COR-L47 (cell line): Measurements from ENCODE around the gene PELO.
A peak's percentile ranks its signal among the peaks of the same experiment; 100 is the strongest.

Experiments
- DNase-seq: peaks from one replicate; lab custom pipeline; 2025; lab: John Stamatoyannopoulos, UW

PELO gene

GRCh38 chr5:52772668-52773067 lies 15.0 kb upstream of the PELO start:
- no peak for DNase-seq

- DNase-seq: no peak
These were observed 14.4 kb upstream of the PELO start for GRCh38 chr5:52773342-52773741.

- DNase-seq: no peak
These were observed 13.7 kb upstream of the PELO start for GRCh38 chr5:52774005-52774410.

- no peak for DNase-seq
These were observed 11.6 kb upstream of the PELO start for GRCh38 chr5:52776116-52776515.

GRCh38 chr5:52777186-52777585 lies 10.5 kb upstream of the PELO start:
- no peak for DNase-seq

- no peak for DNase-seq
These were observed 8.9 kb upstream of the PELO start for GRCh38 chr5:52778781-52779180.

- DNase-seq: no peak
These were observed 8.5 kb upstream of the PELO start for GRCh38 chr5:52779213-52779612.

GRCh38 chr5:52783226-52783959 lies 4.3 kb upstream of the PELO start:
- DNase-seq: no peak

- no peak for DNase-seq
These were observed 3.0 kb upstream of the PELO start for GRCh38 chr5:52784737-52785136.

- DNase-seq: no peak
These were observed 1.3 kb upstream of the PELO start for GRCh38 chr5:52786391-52786790.

GRCh38 chr5:52786949-52787599 lies 642 bp upstream of the PELO start:
- DNase-seq: peak; percentile 44

GRCh38 chr5:52788505-52788821 lies 747 bp downstream of the PELO start:
- no peak for DNase-seq

GRCh38 chr5:52789378-52789777 lies 1.7 kb downstream of the PELO start:
- DNase-seq: no peak

- DNase-seq: no peak
These were observed 2.1 kb downstream of the PELO start for GRCh38 chr5:52789851-52790250.

- DNase-seq: no peak
These were observed 3.6 kb downstream of the PELO start for GRCh38 chr5:52791366-52791765.

- no peak for DNase-seq
These were observed 6.8 kb downstream of the PELO start for GRCh38 chr5:52794519-52794918.

- DNase-seq: no peak
These were observed 8.3 kb downstream of the PELO start for GRCh38 chr5:52796031-52796430.

- no peak for DNase-seq
These were observed 8.9 kb downstream of the PELO start for GRCh38 chr5:52796516-52797103.

GRCh38 chr5:52798938-52799337 lies 11.2 kb downstream of the PELO start:
- DNase-seq: no peak

GRCh38 chr5:52799358-52799982 lies 11.8 kb downstream of the PELO start:
- DNase-seq: no peak

GRCh38 chr5:52799983-52800393 lies 12.3 kb downstream of the PELO start:
- peak; percentile 93 for DNase-seq

- DNase-seq: peak; percentile 37
These were observed 12.9 kb downstream of the PELO start for GRCh38 chr5:52800394-52801213.
